Mononuclear cell (primary cell): Measurements from ENCODE around the gene SOAT2. TPM values are rescaled to one million over a fixed set of nuclear protein-coding genes. Genes with fewer than 3 reads are reported as not detected.

ENCODE experiments used
- H3K27me3 ChIP-seq: 2 replicates; pipeline ENCODE4 v1.6.0; 2011; ENCODE audit warnings: low read length, control low read depth; ENCODE audit not compliant: insufficient read depth
- H3K4me1 ChIP-seq: 2 replicates; pipeline ENCODE4 v1.5.1; 2011; ENCODE audit warnings: mild to moderate bottlenecking, low read length, control low read depth; ENCODE audit not compliant: insufficient read depth
- H3K4me3 ChIP-seq: 2 replicates; pipeline ENCODE4 v1.5.1; 2011; ENCODE audit warnings: mild to moderate bottlenecking, low read length, moderate library complexity
- H3K9me3 ChIP-seq: 2 replicates; pipeline ENCODE4 v1.5.1; 2011; ENCODE audit warnings: low read depth, mild to moderate bottlenecking, control low read depth, low read length
- total RNA-seq: library from RNA; depleted of rRNA; stranded (reverse); fragments of >200 nt; gene quantifications from one replicate; pipeline ENCODE4 v1.2.3, GENCODE V29; 2012

The SOAT2 gene
- total RNA-seq, 1 donor = 0.21 TPM

GRCh38 chr12:53123578-53124351 is 20.5 kb downstream of the SOAT2 start:
- Histone ChIP-seq H3K4me1 (peaks cover 6% of the 10 kb centered on the region), H3K9me3 (no peaks in the 10 kb centered on the region), H3K4me3 (no peak overlapping the region), H3K27me3 (no peaks in the 10 kb centered on the region)

- Histone ChIP-seq H3K4me3 (no peak overlapping the region), H3K4me1 (peaks cover 12% of the 10 kb centered on the region), H3K27me3 (no peaks in the 10 kb centered on the region), H3K9me3 (no peaks in the 10 kb centered on the region)
These were observed 21.1 kb downstream of the SOAT2 start for GRCh38 chr12:53124352-53124723.

- H3K4me3 ChIP-seq = no peak overlapping the region
- no peaks in the 10 kb centered on the region for H3K9me3 ChIP-seq
- H3K4me1 ChIP-seq = peaks cover 24% of the 10 kb centered on the region
- H3K27me3 ChIP-seq = no peaks in the 10 kb centered on the region
These were observed 23.9 kb downstream of the SOAT2 start for GRCh38 chr12:53127169-53127568.

- Histone ChIP-seq H3K9me3 (no peaks in the 10 kb centered on the region), H3K4me3 (no peak overlapping the region), H3K4me1 (peaks cover 24% of the 10 kb centered on the region), H3K27me3 (no peaks in the 10 kb centered on the region)
These were observed 25.7 kb downstream of the SOAT2 start for GRCh38 chr12:53128780-53129569.

- peaks cover 4% of the 10 kb centered on the region for H3K9me3 ChIP-seq
- H3K27me3 ChIP-seq = no peaks in the 10 kb centered on the region
- peaks cover 24% of the 10 kb centered on the region for H3K4me1 ChIP-seq
- H3K4me3 ChIP-seq = no peak overlapping the region
These were observed 28.6 kb downstream of the SOAT2 start for GRCh38 chr12:53131844-53132243.

- Histone ChIP-seq H3K9me3 (peaks cover 10% of the 10 kb centered on the region), H3K4me1 (peaks cover 18% of the 10 kb centered on the region), H3K27me3 (peaks cover 6% of the 10 kb centered on the region), H3K4me3 (no peak overlapping the region)
These were observed 30.4 kb downstream of the SOAT2 start for GRCh38 chr12:53133722-53134121.

GRCh38 chr12:53143355-53143754 is 40.1 kb downstream of the SOAT2 start:
- Histone ChIP-seq H3K9me3 (peaks cover 5% of the 10 kb centered on the region), H3K4me3 (no peak overlapping the region), H3K4me1 (no peaks in the 10 kb centered on the region), H3K27me3 (no peaks in the 10 kb centered on the region)

- Histone ChIP-seq H3K27me3 (no peaks in the 10 kb centered on the region), H3K4me1 (no peaks in the 10 kb centered on the region), H3K9me3 (no peaks in the 10 kb centered on the region), H3K4me3 (no peak overlapping the region)
These were observed 42.3 kb downstream of the SOAT2 start for GRCh38 chr12:53145383-53146260.

- no peaks in the 10 kb centered on the region for H3K9me3 ChIP-seq
- no peaks in the 10 kb centered on the region for H3K27me3 ChIP-seq
- H3K4me1 ChIP-seq = no peaks in the 10 kb centered on the region
- H3K4me3 ChIP-seq = no peak overlapping the region
These were observed 43.9 kb downstream of the SOAT2 start for GRCh38 chr12:53147181-53147580.

GRCh38 chr12:53147653-53148052 is 44.4 kb downstream of the SOAT2 start:
- Histone ChIP-seq H3K4me3 (no peak overlapping the region), H3K9me3 (no peaks in the 10 kb centered on the region), H3K4me1 (no peaks in the 10 kb centered on the region), H3K27me3 (no peaks in the 10 kb centered on the region)

GRCh38 chr12:53151039-53151438 is 47.8 kb downstream of the SOAT2 start:
- Histone ChIP-seq H3K9me3 (no peaks in the 10 kb centered on the region), H3K27me3 (no peaks in the 10 kb centered on the region), H3K4me1 (no peaks in the 10 kb centered on the region), H3K4me3 (no peak overlapping the region)

- H3K4me1 ChIP-seq = no peaks in the 10 kb centered on the region
- H3K9me3 ChIP-seq = no peaks in the 10 kb centered on the region
- H3K27me3 ChIP-seq = no peaks in the 10 kb centered on the region
- H3K4me3 ChIP-seq = no peak overlapping the region
These were observed 49.1 kb downstream of the SOAT2 start for GRCh38 chr12:53152390-53152789.

- Histone ChIP-seq H3K9me3 (no peaks in the 10 kb centered on the region), H3K27me3 (no peaks in the 10 kb centered on the region), H3K4me3 (no peak overlapping the region), H3K4me1 (peaks cover 8% of the 10 kb centered on the region)
These were observed 56.0 kb downstream of the SOAT2 start for GRCh38 chr12:53159195-53159839.

- Histone ChIP-seq H3K4me1 (peaks cover 8% of the 10 kb centered on the region), H3K9me3 (no peaks in the 10 kb centered on the region), H3K27me3 (no peaks in the 10 kb centered on the region), H3K4me3 (no peak overlapping the region)
These were observed 56.7 kb downstream of the SOAT2 start for GRCh38 chr12:53160000-53160399.
